BJ (cell line): ENCODE results near the gene HERC3. TPM values are rescaled to one million over a fixed set of nuclear protein-coding genes. Genes with fewer than 3 reads are reported as not detected.

Experiments used
- CTCF ChIA-PET: fragments of 350-600 bp; formaldehyde crosslinking; extraction: SDS; loops from one replicate; lab custom pipeline; 2021; ENCODE audit warnings: antibody characterized with exemption, inconsistent platforms; lab: Yijun Ruan, JAX
- POLR2A ChIA-PET: fragments of 300-600 bp; sonication (Branson Sonifier 250); formaldehyde crosslinking; extraction: SDS; loops from one replicate; lab custom pipeline; 2021; ENCODE audit warnings: antibody characterized with exemption; lab: Charles Lee
- DNase-seq: peaks from one replicate; pipeline ENCODE4 v3.0.0-alpha.2; 2011; ENCODE audit warnings: low read depth
- H3K27me3 ChIP-seq: 2 replicates; pipeline ENCODE4 v1.6.0; 2011; ENCODE audit warnings: low read length; ENCODE audit not compliant: control insufficient read depth, insufficient read depth
- H3K36me3 ChIP-seq: 2 replicates; pipeline ENCODE4 v1.5.1; 2011; ENCODE audit warnings: low read length; ENCODE audit not compliant: control insufficient read depth, insufficient read depth
- H3K4me3 ChIP-seq: 2 replicates; pipeline ENCODE4 v1.5.1; 2011; ENCODE audit warnings: low read depth, mild to moderate bottlenecking, control low read depth, low read length
- CTCF ChIP-seq: IDR thresholded peaks from 2 replicates; pipeline ENCODE4 v1.5.1; 2011; ENCODE audit warnings: low read depth, mild to moderate bottlenecking, control low read depth, inconsistent platforms, low read length, moderate library complexity; ENCODE audit not compliant: insufficient read depth
- polyA plus RNA-seq: library from polyadenylated mRNA; depleted of rRNA; stranded (reverse); fragments of >200 nt; gene quantifications from 2 replicates; pipeline ENCODE4 v1.2.3, GENCODE V29; 2011

Gene HERC3
- polyA plus RNA-seq, 1 experiment = 13.0 TPM

- no peak for DNase-seq
- no peaks in the 10 kb centered on the region for H3K27me3 ChIP-seq
- no peak overlapping the region for H3K4me3 ChIP-seq
- no peaks in the 10 kb centered on the region for H3K36me3 ChIP-seq
- no peak for TF ChIP-seq CTCF
- CTCF ChIA-PET = no interaction called here
- POLR2A ChIA-PET = no interaction called here
Observed at GRCh38 chr4:88698519-88698918, 106.2 kb downstream of the HERC3 start.

GRCh38 chr4:88702782-88703181, 110.5 kb downstream of the HERC3 start:
- no peak for TF ChIP-seq CTCF
- Histone ChIP-seq H3K36me3 (no peaks in the 10 kb centered on the region), H3K4me3 (no peak overlapping the region), H3K27me3 (no peaks in the 10 kb centered on the region)
- ChIA-PET POLR2A (no interaction called here), CTCF (interaction anchor here (1.6 kb wide), 2 partner anchors 163 to 321 kb away, joined by 6 to 7 read pairs; no protein-coding TSS in a partner anchor)
- no peak for DNase-seq

GRCh38 chr4:88705223-88705622, 112.9 kb downstream of the HERC3 start:
- no peak for DNase-seq
- no peak for TF ChIP-seq CTCF
- no peaks in the 10 kb centered on the region; the same call in 1 of the 2 replicates for H3K36me3 ChIP-seq
- ChIA-PET POLR2A (no interaction called here), CTCF (interaction anchor here (0.9 to 4.6 kb wide), 8 partner anchors 8 to 324 kb away, joined by 3 to 42 read pairs (median 4); partner anchors contain the start of gene NAP1L5)
- H3K4me3 ChIP-seq = no peak overlapping the region
- no peaks in the 10 kb centered on the region for H3K27me3 ChIP-seq

- Histone ChIP-seq H3K27me3 (no peaks in the 10 kb centered on the region), H3K4me3 (no peak overlapping the region), H3K36me3 (no peaks in the 10 kb centered on the region; the same call in 1 of the 2 replicates)
- no peak for DNase-seq
- ChIA-PET CTCF (interaction anchor here (0.6 to 4.6 kb wide), 18 partner anchors 9 to 337 kb away, joined by 3 to 42 read pairs (median 3); partner anchors contain the start of gene NAP1L5), POLR2A (no interaction called here)
- TF ChIP-seq CTCF = no peak
Observed at GRCh38 chr4:88705805-88706492, 113.7 kb downstream of the HERC3 start.

- H3K4me3 ChIP-seq = no peak overlapping the region
- H3K27me3 ChIP-seq = no peaks in the 10 kb centered on the region
- ChIA-PET CTCF (interaction anchor here (0.6 to 4.6 kb wide), 20 partner anchors 10 to 345 kb away, joined by 3 to 42 read pairs (median 4); partner anchors contain the start of gene NAP1L5), POLR2A (interaction anchor here (0.7 kb wide), 1 partner anchor 558 kb away, joined by 4 read pairs; no protein-coding TSS in a partner anchor)
- TF ChIP-seq CTCF = peak; percentile 68
- no peak for DNase-seq
- peaks cover 2% of the 10 kb centered on the region; the same call in 1 of the 2 replicates for H3K36me3 ChIP-seq
Observed at GRCh38 chr4:88706574-88706973, 114.3 kb downstream of the HERC3 start.
